Activated CD8-positive, alpha-beta memory T cell treated with anti-CD3 and anti-CD28 coated beads, Interleukin-2, amount 10 ng/mL, durations not matched to agents 7 days and 5 days (primary cell): ENCODE measurements around the gene RGS13. TPM values are rescaled to one million over a fixed set of nuclear protein-coding genes. Genes with fewer than 3 reads are reported as not detected.

Source experiments
- ATAC-seq: fragments of 150-1000 bp; cut with Tn5 transposase; one replicate; pipeline ENCODE4 v1.10.0; 2021; ENCODE audit warnings: moderate library complexity
- CTCF ChIA-PET: fragments of 350-600 bp; sonication (Branson Sonifier 250); formaldehyde crosslinking; loops from one replicate; lab custom pipeline; 2021; ENCODE audit warnings: antibody characterized with exemption; lab: Charles Lee
- DNase-seq: peaks from one replicate; pipeline ENCODE4 v3.0.0-alpha.2; 2020
- H3K27ac Mint-ChIP-seq: one replicate; pipeline ENCODE4 v1.8.0; 2021; ENCODE audit warnings: mild to moderate bottlenecking, mixed read lengths
- H3K27me3 Mint-ChIP-seq: one replicate; pipeline ENCODE4 v1.8.0; 2021; ENCODE audit warnings: mixed read lengths
- H3K36me3 Mint-ChIP-seq: one replicate; pipeline ENCODE4 v1.8.0; 2021; ENCODE audit warnings: mild to moderate bottlenecking, mixed read lengths
- H3K4me1 Mint-ChIP-seq: one replicate; pipeline ENCODE4 v1.8.0; 2021; ENCODE audit warnings: mixed read lengths
- H3K4me3 Mint-ChIP-seq: one replicate; pipeline ENCODE4 v1.8.0; 2021; ENCODE audit warnings: mild to moderate bottlenecking, moderate library complexity, mixed read lengths
- H3K9me3 Mint-ChIP-seq: one replicate; pipeline ENCODE4 v1.8.0; 2022; ENCODE audit warnings: low read depth, mixed read lengths
- total RNA-seq, 2 experiments: library from RNA; stranded (reverse); gene quantifications; one replicate each; pipeline ENCODE4 v1.2.3, GENCODE V29; 2021

Gene RGS13, protein sequence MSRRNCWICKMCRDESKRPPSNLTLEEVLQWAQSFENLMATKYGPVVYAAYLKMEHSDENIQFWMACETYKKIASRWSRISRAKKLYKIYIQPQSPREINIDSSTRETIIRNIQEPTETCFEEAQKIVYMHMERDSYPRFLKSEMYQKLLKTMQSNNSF
- total RNA-seq = under 1 TPM; 0.12 to 0.37 TPM

DNA sequence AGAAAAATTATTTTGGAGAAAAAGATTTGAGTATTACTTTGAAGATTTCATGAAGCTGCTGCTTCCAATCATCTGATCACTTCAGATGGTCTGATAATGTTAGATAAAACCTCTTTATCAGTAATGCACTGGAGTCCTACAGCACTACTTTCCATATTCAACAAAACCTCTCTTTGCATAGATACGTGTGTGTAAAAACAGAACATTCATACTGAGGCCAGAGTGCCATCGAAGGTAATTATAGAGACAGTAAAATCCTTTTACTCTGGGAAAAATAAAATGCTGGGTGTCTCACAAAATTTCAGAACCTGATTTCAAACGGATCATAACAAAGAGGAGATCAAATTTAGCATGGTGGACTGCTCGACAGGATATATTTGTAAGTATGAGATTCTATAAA lies at the start of gene RGS13:
Gene RGS13 (plus strand): TSS at position 209 of the 400 bp plus-strand sequence. CDS start 8,188 bp downstream, outside the sequence.
- Mint-ChIP-seq H3K4me3 (no peak within 1 kb of the TSS), H3K27ac (no peak within 1 kb of the TSS), H3K4me1 (peaks cover 9% of the 10 kb centered on the region), H3K36me3 (no peaks in the 10 kb centered on the region), H3K27me3 (peaks cover 14% of the 10 kb centered on the region), H3K9me3 (no peaks in the 10 kb centered on the region)
- ATAC-seq (no peak), DNase-seq (no peak)
- CTCF ChIA-PET = no interaction called here

DNA sequence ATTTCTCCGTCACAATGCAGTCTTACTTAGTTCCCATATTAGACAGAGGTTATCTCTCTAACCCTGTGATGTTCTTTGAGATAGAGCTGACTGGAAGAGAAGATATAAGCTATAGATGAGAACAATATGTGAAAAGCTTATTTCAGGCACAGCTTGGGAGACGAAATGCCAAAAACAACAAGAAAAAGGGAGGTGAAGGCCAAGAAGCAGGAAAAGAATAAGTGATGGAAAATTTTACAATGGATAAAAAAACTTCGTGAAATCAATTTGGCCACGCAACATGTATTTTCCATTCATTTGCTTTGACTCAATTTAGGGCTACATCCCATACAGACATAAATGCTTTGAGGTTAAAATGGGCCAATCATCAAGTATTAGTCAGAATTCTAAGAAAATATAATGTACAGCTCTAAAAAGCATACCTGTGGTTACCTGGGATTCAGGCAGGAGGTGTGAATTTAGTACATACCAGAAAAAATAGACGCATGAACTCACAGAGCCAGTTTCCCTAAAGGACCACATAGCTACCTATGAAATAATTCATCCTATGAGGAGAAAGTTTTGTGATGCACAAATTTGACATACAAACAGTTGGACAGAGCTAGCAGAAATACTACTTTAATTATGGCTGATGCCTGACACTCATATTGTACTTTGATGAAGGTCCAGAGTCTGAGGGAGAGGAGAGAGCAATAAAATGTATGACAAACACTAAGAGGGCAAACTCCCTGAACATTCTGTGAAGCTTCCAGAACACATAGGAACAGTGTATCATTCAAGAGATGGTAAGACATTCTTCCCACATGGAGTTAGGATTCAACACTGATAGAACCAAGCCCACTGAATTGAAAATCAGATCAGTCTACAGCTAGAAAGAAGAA lies 48.3 kb upstream of the RGS13 start:
- DNase-seq (no peak), ATAC-seq (no peak)
- Mint-ChIP-seq H3K9me3 (no peaks in the 10 kb centered on the region), H3K4me3 (no peak overlapping the region), H3K27ac (no peak overlapping the region), H3K36me3 (no peaks in the 10 kb centered on the region), H3K4me1 (peaks cover 8% of the 10 kb centered on the region), H3K27me3 (no peaks in the 10 kb centered on the region)
- CTCF ChIA-PET = interaction anchor here (1.0 to 1.4 kb wide), 4 partner anchors 11 to 113 kb away, joined by 3 to 6 read pairs (median 4); no protein-coding TSS in a partner anchor

GRCh38 chr1:192588546-192588945 lies 47.4 kb upstream of the RGS13 start:
- ATAC-seq (no peak), DNase-seq (no peak)
- no peak overlapping the region for H3K27ac Mint-ChIP-seq
- no peaks in the 10 kb centered on the region for H3K36me3 Mint-ChIP-seq
- CTCF ChIA-PET = interaction anchor here (1.1 kb wide), 1 partner anchor 114 kb away, joined by 4 read pairs; no protein-coding TSS in a partner anchor
- H3K27me3 Mint-ChIP-seq = no peaks in the 10 kb centered on the region
- H3K4me1 Mint-ChIP-seq = peaks cover 8% of the 10 kb centered on the region
- no peaks in the 10 kb centered on the region for H3K9me3 Mint-ChIP-seq
- H3K4me3 Mint-ChIP-seq = no peak overlapping the region

DNA sequence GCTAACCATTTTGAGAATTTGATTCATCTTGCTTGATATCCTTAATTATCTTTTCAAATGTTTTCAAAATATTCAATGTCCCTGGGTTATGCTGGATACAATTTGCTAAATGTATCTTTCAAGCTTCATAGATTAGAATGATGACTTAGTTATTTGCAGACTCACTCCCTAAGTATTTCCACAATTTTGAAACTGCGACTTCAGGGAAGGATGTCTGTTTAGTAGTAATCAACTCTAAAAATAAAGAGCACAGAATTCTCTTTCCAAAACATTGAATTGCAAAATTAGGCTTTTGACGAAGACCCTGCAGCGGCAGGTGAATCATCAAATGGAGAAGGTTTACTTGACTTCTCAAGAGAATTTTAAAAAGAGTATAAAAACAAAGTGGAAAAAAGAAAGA lies 46.1 kb upstream of the RGS13 start:
- CTCF ChIA-PET = no interaction called here
- Mint-ChIP-seq H3K4me3 (no peak overlapping the region), H3K9me3 (no peaks in the 10 kb centered on the region), H3K27me3 (no peaks in the 10 kb centered on the region), H3K27ac (no peak overlapping the region), H3K36me3 (no peaks in the 10 kb centered on the region), H3K4me1 (peaks cover 3% of the 10 kb centered on the region)
- DNase-seq (no peak), ATAC-seq (no peak)

- CTCF ChIA-PET = interaction anchor here (1.1 kb wide), 1 partner anchor 118 kb away, joined by 3 read pairs; no protein-coding TSS in a partner anchor
- Mint-ChIP-seq H3K27me3 (peaks cover 2% of the 10 kb centered on the region), H3K36me3 (no peaks in the 10 kb centered on the region), H3K4me3 (no peak overlapping the region), H3K4me1 (peaks cover 6% of the 10 kb centered on the region), H3K9me3 (no peaks in the 10 kb centered on the region), H3K27ac (no peak overlapping the region)
- DNase-seq = no peak
- ATAC-seq = no peak
Measured at GRCh38 chr1:192592517-192592916, 43.4 kb upstream of the RGS13 start.

GRCh38 chr1:192592981-192593708 lies 42.8 kb upstream of the RGS13 start:
- Mint-ChIP-seq H3K4me1 (peaks cover 6% of the 10 kb centered on the region), H3K4me3 (no peak overlapping the region), H3K36me3 (no peaks in the 10 kb centered on the region), H3K27ac (no peak overlapping the region), H3K9me3 (no peaks in the 10 kb centered on the region), H3K27me3 (peaks cover 2% of the 10 kb centered on the region)
- ATAC-seq (no peak), DNase-seq (no peak)
- CTCF ChIA-PET = interaction anchor here (1.3 kb wide), 1 partner anchor 11 kb away, joined by 3 read pairs; no protein-coding TSS in a partner anchor

DNA sequence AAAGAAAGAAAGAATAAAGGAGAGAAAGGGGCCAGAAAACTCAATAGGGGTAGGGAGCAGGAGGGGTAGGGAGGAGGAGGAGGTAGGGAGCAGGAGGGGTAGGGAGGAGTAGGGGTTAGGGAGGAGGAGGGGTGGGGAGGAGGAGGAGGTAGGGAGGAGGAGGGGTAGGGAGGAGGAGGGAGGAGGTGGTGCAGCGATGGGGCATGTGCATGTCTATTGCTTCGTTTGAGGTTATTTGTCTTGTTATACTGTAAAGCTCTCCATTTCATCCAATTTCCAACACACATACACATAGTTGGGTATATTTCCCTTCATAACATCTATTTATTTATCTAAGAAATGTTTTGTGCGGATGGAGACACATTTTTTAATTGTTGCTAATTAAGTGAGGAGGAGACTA lies 40.6 kb upstream of the RGS13 start:
- no peak overlapping the region for H3K27ac Mint-ChIP-seq
- peaks cover 14% of the 10 kb centered on the region for H3K4me1 Mint-ChIP-seq
- H3K4me3 Mint-ChIP-seq = no peak overlapping the region
- H3K27me3 Mint-ChIP-seq = peaks cover 2% of the 10 kb centered on the region
- H3K9me3 Mint-ChIP-seq = no peaks in the 10 kb centered on the region
- H3K36me3 Mint-ChIP-seq = no peaks in the 10 kb centered on the region
- CTCF ChIA-PET = interaction anchor here (1.0 kb wide), 1 partner anchor 13 kb away, joined by 3 read pairs; no protein-coding TSS in a partner anchor
- no peak for DNase-seq
- ATAC-seq = no peak

GRCh38 chr1:192598589-192598988 lies 37.4 kb upstream of the RGS13 start:
- Mint-ChIP-seq H3K9me3 (no peaks in the 10 kb centered on the region), H3K27ac (no peak overlapping the region), H3K4me3 (no peak overlapping the region), H3K36me3 (no peaks in the 10 kb centered on the region), H3K27me3 (peaks cover 2% of the 10 kb centered on the region), H3K4me1 (peaks cover 35% of the 10 kb centered on the region)
- CTCF ChIA-PET = interaction anchor here (1.4 to 3.5 kb wide), 3 partner anchors 11 to 124 kb away, joined by 4 to 10 read pairs (median 6); no protein-coding TSS in a partner anchor
- DNase-seq = no peak
- ATAC-seq = no peak

DNA sequence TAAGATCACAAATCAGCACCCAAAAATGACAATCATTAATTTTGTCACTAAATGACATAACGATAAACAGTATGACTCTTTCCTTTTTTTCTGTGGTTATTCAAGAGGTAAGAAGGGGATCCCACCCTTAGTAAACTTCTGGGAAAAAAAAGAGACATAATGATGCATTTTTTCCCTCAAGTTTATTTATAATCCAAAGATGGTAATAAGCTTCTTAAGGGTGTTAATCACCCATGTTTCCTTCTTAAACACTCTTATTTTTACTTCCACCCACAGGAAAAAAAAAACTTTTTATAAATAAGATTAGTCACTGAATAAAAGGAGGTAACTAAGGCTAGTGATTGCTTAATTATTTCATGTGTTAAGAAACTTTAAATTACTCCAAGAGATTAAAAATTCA lies 35.7 kb upstream of the RGS13 start:
- Mint-ChIP-seq H3K27ac (no peak overlapping the region), H3K27me3 (peaks cover 2% of the 10 kb centered on the region), H3K36me3 (no peaks in the 10 kb centered on the region), H3K9me3 (no peaks in the 10 kb centered on the region), H3K4me1 (peaks cover 38% of the 10 kb centered on the region), H3K4me3 (no peak overlapping the region)
- ATAC-seq = no peak
- no peak for DNase-seq
- CTCF ChIA-PET = interaction anchor here (3.5 kb wide), 1 partner anchor 126 kb away, joined by 10 read pairs; no protein-coding TSS in a partner anchor

GRCh38 chr1:192601143-192601542 lies 34.8 kb upstream of the RGS13 start:
- no peak for DNase-seq
- no peak for ATAC-seq
- Mint-ChIP-seq H3K27ac (no peak overlapping the region), H3K27me3 (no peaks in the 10 kb centered on the region), H3K4me1 (peaks cover 40% of the 10 kb centered on the region), H3K9me3 (no peaks in the 10 kb centered on the region), H3K36me3 (no peaks in the 10 kb centered on the region), H3K4me3 (no peak overlapping the region)
- CTCF ChIA-PET = no interaction called here

DNA sequence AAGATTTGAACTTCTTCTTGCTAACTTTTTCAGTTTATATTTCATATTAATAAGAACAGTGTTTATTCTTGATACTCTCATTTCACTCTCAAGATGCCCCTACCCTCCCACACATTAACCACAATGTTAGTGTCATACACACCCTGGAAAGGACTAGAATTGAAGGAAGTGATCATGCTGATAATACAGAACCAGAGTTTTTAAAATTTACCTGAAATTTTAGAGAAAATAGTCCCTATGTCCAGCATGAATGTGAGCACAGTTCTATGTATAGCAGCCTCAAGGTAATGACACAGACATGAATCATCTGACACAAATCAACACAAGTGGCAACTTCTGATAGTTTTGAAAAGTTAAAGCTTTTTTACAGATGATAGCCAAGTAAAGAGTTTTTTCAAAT lies 34.4 kb upstream of the RGS13 start:
- peaks cover 37% of the 10 kb centered on the region for H3K4me1 Mint-ChIP-seq
- ATAC-seq = no peak
- H3K9me3 Mint-ChIP-seq = no peaks in the 10 kb centered on the region
- H3K4me3 Mint-ChIP-seq = no peak overlapping the region
- no peaks in the 10 kb centered on the region for H3K27me3 Mint-ChIP-seq
- no peak overlapping the region for H3K27ac Mint-ChIP-seq
- no peaks in the 10 kb centered on the region for H3K36me3 Mint-ChIP-seq
- DNase-seq = no peak
- CTCF ChIA-PET = no interaction called here

DNA sequence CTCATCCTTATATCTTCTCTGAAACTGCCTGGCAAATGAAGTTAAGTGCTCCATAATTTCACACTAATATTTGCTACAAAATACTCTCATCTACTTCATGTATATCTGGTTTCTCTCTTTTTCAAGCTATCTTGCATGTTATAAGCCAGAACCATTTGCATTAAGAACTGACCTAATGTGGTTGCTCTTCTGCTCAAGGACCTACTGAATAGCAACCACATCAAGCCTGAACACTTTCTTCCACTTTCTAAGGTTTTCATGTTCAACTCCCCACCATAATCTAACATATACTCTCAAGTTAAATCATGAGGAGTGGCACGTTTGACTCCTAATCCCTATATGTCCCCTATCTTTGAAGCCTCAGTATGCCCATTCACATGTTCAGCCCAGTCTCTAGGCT lies 33.2 kb upstream of the RGS13 start:
- DNase-seq = no peak

DNA sequence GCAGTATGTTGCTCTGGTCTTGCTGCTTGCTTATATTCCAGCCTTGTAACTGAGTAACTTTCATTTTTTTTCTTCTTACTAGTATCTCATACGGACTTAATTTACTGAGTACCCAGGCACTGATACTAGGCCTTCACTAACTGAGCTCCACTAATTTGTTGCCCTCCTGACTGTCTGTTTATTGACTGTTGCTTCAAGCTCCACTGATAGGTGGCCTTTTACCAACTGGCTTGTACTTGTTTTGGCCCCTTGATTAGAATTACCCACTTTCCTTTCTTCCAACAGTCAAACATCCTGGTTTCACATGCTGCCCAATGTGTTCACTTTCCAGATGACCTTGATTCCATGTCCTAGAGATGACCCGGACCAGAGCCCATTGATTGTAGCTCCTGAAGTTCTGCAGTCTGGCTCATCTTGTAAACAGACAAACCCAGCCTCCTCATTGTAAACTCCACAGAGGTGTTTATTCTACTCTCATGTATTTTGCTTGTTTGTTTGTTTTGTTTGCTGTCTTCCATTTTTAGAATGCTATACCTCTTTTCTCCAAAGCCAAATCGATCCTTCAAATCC lies 32.6 kb upstream of the RGS13 start:
- H3K36me3 Mint-ChIP-seq = no peaks in the 10 kb centered on the region
- CTCF ChIA-PET = interaction anchor here (0.8 kb wide), 1 partner anchor 129 kb away, joined by 3 read pairs; no protein-coding TSS in a partner anchor
- no peak for ATAC-seq

More for the DNA sequence above, 33.2 kb upstream of the RGS13 start:
- H3K27me3 Mint-ChIP-seq = no peaks in the 10 kb centered on the region
- peaks cover 37% of the 10 kb centered on the region for H3K4me1 Mint-ChIP-seq
- no peaks in the 10 kb centered on the region for H3K36me3 Mint-ChIP-seq
- no peak overlapping the region for H3K4me3 Mint-ChIP-seq
- no peak overlapping the region for H3K27ac Mint-ChIP-seq
- H3K9me3 Mint-ChIP-seq = no peaks in the 10 kb centered on the region
- CTCF ChIA-PET = interaction anchor here (0.8 kb wide), 1 partner anchor 129 kb away, joined by 3 read pairs; no protein-coding TSS in a partner anchor
- no peak for ATAC-seq

More for the DNA sequence above, 32.6 kb upstream of the RGS13 start:
- Mint-ChIP-seq H3K4me3 (no peak overlapping the region), H3K27me3 (no peaks in the 10 kb centered on the region), H3K27ac (no peak overlapping the region), H3K4me1 (peaks cover 39% of the 10 kb centered on the region), H3K9me3 (no peaks in the 10 kb centered on the region)
- no peak for DNase-seq
